PFSK-1 (cell line): ENCODE data around the gene IL1A.

Experiments
- FOXP2 ChIP-seq: optimal IDR thresholded peaks from 2 replicates; pipeline ENCODE3; 2011; ENCODE audit warnings: borderline replicate concordance, control low read depth, inconsistent platforms; ENCODE audit not compliant: insufficient read depth; ENCODE audit errors: extremely low read length, extremely low read depth
- POLR2AphosphoS5 ChIP-seq: IDR thresholded peaks from 2 replicates; pipeline ENCODE4 v1.6.1; 2012; ENCODE audit warnings: low read depth, mild to moderate bottlenecking, control low read depth, low read length, moderate library complexity
- SIN3A ChIP-seq: IDR thresholded peaks from 2 replicates; pipeline ENCODE4 v1.6.1; 2012; ENCODE audit warnings: mild to moderate bottlenecking, low read length, moderate library complexity, borderline replicate concordance; ENCODE audit not compliant: insufficient read depth
- TAF1 ChIP-seq: IDR thresholded peaks from 2 replicates; pipeline ENCODE4 v1.6.1; 2012; ENCODE audit warnings: low read length, control low read depth, borderline replicate concordance; ENCODE audit not compliant: insufficient read depth
- TF ChIP-seq, protein P1 (sequence below), 2 experiments: IDR thresholded peaks; 2 replicates each; pipeline versions ENCODE4 v1.6.1 to v1.8.0; 2011 to 2012; ENCODE audit warnings: low read depth in 2 of 2, low read length in 2 of 2, control low read depth in 1 of 2, inconsistent platforms in 1 of 2, mild to moderate bottlenecking in 1 of 2, moderate library complexity in 1 of 2; ENCODE audit not compliant: insufficient read depth in 1 of 2

The IL1A gene

DNA sequence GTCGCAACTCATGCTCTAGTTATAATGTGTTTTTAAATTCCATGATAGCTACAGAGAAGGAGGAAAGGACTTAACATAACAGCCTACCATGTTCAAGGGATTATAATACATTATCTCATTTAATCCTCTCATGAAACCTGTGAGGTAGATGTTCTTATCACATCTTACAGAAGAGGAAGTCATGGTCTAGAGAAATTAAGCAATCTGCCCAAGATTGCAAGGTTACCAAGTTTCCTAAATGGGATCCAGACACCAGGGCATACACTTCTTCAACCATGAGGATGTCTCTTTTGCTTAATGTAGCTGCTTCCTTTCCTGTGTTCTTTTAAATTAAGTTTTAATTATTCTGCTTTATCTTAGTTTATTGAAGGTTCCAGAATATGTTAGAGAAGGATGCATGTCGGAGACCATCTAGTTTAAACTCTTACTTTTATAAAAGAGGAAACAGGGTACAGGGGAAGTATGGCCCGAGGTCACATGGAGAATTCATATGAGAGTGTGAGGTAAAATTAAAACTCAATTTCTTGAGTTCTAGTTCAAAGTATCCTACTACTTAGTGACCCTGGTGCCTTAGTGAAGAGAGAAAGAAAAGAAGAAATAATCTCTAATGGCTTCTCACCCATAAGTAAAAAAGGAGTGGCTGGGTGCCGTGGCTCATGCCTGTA is 3.6 kb upstream of the IL1A start:
- TF ChIP-seq POLR2AphosphoS5 (no peak), FOXP2 (no peak), TAF1 (no peak)
- TF ChIP-seq, protein P1, sequence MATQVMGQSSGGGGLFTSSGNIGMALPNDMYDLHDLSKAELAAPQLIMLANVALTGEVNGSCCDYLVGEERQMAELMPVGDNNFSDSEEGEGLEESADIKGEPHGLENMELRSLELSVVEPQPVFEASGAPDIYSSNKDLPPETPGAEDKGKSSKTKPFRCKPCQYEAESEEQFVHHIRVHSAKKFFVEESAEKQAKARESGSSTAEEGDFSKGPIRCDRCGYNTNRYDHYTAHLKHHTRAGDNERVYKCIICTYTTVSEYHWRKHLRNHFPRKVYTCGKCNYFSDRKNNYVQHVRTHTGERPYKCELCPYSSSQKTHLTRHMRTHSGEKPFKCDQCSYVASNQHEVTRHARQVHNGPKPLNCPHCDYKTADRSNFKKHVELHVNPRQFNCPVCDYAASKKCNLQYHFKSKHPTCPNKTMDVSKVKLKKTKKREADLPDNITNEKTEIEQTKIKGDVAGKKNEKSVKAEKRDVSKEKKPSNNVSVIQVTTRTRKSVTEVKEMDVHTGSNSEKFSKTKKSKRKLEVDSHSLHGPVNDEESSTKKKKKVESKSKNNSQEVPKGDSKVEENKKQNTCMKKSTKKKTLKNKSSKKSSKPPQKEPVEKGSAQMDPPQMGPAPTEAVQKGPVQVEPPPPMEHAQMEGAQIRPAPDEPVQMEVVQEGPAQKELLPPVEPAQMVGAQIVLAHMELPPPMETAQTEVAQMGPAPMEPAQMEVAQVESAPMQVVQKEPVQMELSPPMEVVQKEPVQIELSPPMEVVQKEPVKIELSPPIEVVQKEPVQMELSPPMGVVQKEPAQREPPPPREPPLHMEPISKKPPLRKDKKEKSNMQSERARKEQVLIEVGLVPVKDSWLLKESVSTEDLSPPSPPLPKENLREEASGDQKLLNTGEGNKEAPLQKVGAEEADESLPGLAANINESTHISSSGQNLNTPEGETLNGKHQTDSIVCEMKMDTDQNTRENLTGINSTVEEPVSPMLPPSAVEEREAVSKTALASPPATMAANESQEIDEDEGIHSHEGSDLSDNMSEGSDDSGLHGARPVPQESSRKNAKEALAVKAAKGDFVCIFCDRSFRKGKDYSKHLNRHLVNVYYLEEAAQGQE (IDR thresholded peaks at IDR 0.05; ENCODE audit: insufficient read depth in 1 of 2, low read depth in 2 of 2, low read length in 2 of 2), result no peak

DNA sequence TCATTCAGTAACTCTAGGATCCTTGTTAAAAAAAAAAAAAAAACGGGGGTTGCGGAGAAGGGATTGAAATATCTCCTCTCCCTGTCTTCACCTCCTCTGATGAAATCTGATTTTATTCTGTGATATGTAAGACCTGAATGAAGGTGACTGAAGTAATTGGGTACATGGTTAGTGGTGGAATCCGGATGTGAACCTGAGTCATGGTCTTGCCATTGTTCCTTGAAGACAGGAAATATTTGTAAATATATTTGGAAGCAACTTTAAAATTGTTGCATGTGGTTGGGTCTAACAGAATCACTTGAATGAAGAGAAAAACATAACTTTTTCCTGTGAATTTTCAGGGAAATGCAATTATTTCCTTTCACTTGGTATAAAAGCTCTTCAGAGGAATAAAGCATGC is 3.0 kb upstream of the IL1A start:
- TF ChIP-seq TAF1, result no peak
- TF ChIP-seq FOXP2, result no peak
- no peak for TF ChIP-seq SIN3A
- TF ChIP-seq POLR2AphosphoS5, result no peak
- TF ChIP-seq, protein P1 (IDR thresholded peaks at IDR 0.05; ENCODE audit: insufficient read depth in 1 of 2, low read depth in 2 of 2, low read length in 2 of 2), result no peak

DNA sequence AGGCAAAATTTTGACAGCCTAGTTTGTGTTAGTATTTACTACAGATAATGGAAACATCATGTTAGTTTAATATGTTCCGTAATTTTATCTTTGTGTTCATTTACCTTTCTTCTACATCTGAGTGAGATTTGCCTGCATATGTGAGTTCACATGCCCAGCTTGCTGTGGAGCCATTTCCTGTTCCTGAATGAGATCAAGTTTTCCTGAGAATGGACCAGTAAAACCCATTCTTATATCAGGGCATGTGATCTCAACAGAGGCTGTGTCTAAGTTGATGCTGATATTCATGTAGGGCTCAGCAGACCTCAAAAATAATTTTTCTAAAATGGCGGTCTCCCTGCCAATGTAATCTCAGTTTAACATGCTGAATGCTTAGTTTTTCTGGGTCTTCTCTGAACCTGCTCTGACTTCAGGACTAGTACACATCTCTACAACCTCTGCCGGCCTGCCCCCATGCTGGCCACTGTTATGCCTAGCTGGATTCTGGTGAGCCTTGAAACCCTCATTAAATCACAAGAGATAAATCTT is 1.0 kb downstream of the IL1A start:
- TF ChIP-seq SIN3A, result no peak

DNA sequence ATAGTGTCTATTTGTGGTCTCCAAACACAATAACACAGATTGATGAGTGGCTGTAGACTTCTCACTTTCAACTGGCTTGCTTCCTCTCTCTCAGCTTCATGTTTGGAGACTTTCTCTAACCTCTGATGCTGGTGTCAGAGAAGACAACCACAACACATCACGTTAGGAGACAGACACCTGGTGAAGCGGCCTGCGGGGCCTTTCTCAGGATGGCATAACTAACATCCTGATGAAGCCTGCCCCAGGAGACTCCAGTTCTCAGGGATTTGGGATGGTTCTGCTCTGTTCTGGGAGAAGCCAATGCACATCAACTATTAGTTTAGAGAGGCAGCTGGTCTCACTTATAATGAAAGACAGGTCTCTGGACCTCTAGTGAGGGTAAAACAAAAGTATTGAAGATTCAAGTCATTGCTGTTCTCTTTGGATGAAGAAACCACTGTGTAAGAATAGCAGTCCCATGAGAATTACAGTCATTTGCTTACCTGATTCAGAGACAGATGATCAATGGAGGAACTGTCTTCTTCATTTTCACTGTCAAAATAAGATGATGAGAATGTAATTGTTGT is 2.0 kb downstream of the IL1A start:
- TF ChIP-seq, protein P1 (IDR thresholded peaks at IDR 0.05; ENCODE audit: insufficient read depth in 1 of 2, low read depth in 2 of 2, low read length in 2 of 2), result no peak
- TF ChIP-seq SIN3A (no peak), FOXP2 (no peak), POLR2AphosphoS5 (no peak), TAF1 (no peak)

DNA sequence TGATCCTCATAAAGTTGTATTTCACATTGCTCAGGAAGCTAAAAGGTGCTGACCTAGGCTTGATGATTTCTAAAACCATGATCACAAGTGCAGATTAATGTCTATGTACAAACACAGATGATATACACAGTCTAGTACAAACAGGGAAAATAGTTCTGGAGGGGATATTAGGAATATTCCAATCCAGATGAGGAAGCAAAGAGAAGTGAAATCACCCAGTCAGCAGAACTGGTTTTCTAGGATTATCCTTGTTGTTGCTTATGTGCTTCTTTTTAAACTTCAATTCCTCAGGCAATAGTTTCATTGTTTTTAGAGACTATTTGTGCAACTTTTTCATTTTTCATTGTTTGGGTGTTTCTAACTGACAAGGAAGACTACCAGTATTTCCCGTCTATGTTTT is 4.7 kb downstream of the IL1A start:
- TF ChIP-seq, protein P1 (IDR thresholded peaks at IDR 0.05; ENCODE audit: insufficient read depth in 1 of 2, low read depth in 2 of 2, low read length in 2 of 2), result no peak
- TF ChIP-seq FOXP2 (no peak), SIN3A (no peak), TAF1 (no peak), POLR2AphosphoS5 (no peak)
